ENCODE data around the gene SLMAP.

Gene SLMAP

GRCh38 chr3:57946970-57947381 lies 190.9 kb downstream of the SLMAP start:
- no peak for DNase-seq

GRCh38 chr3:57948080-57948671 lies 192.1 kb downstream of the SLMAP start:
- DNase-seq = no peak

DNA sequence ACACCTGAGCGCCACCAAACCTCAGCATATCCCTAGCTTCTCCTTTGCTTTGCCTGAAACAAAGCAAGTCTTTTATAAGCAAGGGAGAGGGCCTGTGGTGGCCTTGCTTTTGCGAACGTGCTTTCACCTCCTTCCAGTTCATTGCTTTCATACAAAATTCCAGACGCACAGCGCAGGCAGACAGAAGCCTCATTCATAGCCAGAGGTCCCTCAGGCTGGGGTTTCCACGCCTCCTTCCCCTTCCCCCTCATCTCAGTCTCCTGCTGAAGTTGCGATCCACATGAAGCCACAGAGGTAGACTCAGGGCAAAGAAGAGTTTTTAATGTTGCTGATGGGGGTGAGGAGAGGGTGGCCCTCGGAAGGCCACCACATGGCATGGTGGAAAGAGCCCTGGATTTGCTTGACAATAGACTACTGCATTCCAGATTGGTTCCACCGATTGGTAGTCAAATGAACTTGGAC lies 192.7 kb downstream of the SLMAP start:
- DNase-seq = no peak

DNA sequence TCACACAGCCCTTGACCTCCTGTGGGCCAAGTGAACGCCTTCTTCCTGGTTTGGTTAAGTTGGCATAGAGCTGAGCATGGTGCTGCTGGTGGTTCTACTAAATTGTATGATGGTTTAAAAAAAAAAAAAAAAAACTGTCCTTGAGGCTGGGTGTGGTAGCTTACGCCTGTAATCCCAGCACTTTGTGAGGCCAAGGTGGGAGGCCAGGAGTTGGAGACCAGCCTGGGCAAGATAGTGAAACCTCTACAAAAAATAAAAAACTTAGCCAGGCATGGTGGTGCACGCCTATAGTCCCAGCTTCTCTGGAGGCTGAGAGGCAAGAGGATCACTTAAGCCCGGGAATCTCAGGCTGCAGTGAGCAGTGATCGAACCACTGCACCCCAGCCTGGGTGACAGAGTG lies 193.2 kb downstream of the SLMAP start:
- DNase-seq = no peak

- no peak for DNase-seq
Observed at GRCh38 chr3:57949785-57950615, 193.9 kb downstream of the SLMAP start.

GRCh38 chr3:57951066-57951882 lies 195.2 kb downstream of the SLMAP start:
- no peak for DNase-seq

GRCh38 chr3:57952208-57952631 lies 196.1 kb downstream of the SLMAP start:
- no peak for DNase-seq

DNA sequence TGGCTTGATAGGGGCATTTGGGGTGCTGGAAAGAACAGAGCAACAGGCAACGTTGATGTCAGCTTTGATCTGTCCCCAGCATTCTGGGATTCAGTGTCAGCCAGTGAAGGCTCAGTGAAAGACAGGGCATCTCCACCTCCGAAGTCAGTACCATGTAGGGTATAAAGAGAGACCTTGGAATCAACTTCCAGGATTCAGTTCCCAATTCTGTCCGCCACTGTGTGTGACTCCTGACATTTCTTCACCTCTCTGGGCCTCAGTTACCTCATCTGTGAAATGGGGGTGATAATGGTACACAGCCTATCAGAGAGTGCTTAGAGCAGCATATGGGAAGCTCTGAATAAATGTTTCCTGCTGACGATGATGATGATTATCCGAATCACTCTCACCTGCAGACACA lies 196.5 kb downstream of the SLMAP start:
- DNase-seq = no peak

GRCh38 chr3:57953576-57953975 lies 197.5 kb downstream of the SLMAP start:
- DNase-seq = no peak

- no peak for DNase-seq
Observed at GRCh38 chr3:57956119-57956832, 200.2 kb downstream of the SLMAP start.

- DNase-seq = no peak
Observed at GRCh38 chr3:57956833-57957174, 200.7 kb downstream of the SLMAP start.

GRCh38 chr3:57957824-57958223 lies 201.7 kb downstream of the SLMAP start:
- no peak for DNase-seq

DNA sequence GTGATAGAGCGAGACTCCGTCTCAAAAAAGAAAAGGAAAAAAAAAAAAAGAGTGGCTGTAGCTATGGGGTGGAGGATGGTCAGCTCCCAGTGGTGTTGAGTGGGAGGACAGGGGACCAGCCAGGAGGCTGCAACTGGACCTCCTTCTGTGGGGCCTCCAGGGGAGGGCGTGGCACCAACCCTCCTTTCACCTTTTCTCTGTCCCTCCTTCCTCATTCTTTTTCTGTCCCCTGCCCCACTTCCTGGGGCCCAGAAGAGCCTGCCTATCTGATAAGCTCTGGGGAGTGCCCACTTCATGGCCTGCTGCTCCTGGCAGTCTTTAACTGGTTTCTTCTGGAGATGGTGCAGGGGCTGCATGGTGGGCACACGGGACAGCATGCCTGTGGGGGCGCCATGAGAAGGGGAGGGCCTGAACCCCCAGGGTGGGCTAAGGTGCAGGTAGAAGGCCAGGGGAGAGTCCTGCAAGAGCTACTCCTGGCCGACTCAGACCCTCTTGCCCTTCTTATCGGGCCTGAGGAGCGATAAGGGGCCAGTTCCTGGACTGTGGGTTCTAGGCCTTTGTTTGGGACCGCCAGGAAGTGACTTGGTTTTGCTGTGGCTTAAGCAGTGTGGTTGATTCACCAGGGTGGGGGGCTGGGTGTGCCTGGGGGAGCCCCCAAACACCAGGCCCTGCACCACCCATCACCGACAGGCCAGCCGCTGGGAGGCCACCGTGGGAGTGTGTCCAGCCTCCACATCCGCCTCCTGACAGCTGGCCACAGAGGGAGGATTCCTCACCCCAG lies 202.7 kb downstream of the SLMAP start:
- DNase-seq = no peak

- DNase-seq = no peak
Observed at GRCh38 chr3:57959423-57960173, 203.5 kb downstream of the SLMAP start.

GRCh38 chr3:57960174-57960505 lies 204.0 kb downstream of the SLMAP start:
- DNase-seq = no peak

DNA sequence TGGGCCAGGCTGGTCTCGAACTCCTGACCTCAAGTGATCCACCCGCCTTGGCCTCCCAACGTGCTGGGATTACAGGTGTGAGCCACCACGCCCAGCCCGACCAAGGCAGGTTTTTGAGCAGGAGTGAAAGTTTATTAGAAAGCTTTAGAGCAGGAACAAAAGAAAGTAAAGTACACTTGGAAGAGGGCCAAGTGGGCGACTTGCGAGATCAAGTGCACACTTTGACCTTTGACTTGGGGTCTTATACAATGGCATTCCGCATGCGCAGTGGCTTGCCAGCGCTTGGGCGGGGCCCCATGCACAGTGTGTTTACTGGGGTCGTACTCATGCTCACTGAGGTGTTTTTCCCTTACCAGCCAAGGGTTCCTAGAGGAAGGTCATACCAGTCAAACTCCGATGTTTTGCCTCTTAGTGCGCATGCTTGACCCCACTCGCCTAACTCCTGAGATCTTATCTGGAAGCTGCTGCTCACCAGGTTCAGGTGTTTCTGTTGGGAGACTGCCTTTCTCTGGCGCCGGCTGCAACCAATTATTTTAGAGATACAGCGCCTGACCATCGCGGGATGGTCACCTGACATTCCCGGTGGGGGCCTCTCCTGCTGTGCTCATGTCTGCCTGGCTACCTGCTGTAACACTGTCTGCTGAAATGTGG lies 205.2 kb downstream of the SLMAP start:
- DNase-seq = no peak

- no peak for DNase-seq
Observed at GRCh38 chr3:57961828-57962447, 205.8 kb downstream of the SLMAP start.

DNA sequence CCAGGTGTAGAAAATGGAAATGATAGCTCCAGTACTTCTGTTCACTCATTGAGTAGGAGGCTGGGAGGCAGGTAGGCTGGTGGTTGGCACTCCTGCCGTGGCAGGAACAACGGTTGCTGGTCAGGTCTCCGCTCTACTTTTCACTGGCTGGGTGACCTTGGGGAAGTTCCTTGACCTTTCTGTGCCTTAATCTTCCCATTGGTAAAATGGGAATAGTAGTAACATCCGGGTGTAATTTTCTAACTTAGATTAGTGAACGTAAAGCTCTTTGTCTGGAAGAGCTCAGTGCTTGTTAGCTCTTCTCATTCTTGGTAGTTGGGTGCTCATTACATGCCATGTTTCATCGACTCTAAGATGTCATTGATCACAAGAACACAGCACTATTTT lies 206.3 kb downstream of the SLMAP start:
- DNase-seq = no peak

- no peak for DNase-seq
Observed at GRCh38 chr3:57963811-57964346, 207.8 kb downstream of the SLMAP start.

GRCh38 chr3:57966829-57967228 lies 210.7 kb downstream of the SLMAP start:
- no peak for DNase-seq
